ENCODE results near the gene ACSL4. TPM values are rescaled to one million over a fixed set of nuclear protein-coding genes. Genes with fewer than 3 reads are reported as not detected.
"Not testable (repeated sequence)": the region's sequence is repeated elsewhere in the genome, so short reads cannot be mapped to it uniquely, and the experiment has no call there.

Gene ACSL4
- total RNA-seq, 1 donor, result 117 TPM

DNA sequence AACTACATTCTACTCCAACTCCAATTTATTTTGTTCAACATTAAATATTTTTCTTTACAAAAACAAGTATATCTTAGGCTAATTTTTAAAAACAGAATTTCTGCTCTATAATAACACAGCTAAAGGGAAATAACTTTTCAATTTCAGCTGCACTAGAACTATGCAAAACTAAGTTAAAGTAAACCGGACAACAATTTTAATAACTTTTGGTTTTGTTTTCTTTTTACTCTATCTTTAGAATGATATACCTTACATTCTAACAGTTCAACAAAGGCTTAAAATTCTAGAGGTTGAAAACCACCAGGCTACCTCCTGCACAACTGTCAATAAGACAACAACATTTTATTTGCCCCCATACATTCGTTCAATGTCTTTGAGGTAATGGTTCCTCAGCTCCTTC lies 89.4 kb downstream of the ACSL4 start:
- TF ChIP-seq, protein P1, sequence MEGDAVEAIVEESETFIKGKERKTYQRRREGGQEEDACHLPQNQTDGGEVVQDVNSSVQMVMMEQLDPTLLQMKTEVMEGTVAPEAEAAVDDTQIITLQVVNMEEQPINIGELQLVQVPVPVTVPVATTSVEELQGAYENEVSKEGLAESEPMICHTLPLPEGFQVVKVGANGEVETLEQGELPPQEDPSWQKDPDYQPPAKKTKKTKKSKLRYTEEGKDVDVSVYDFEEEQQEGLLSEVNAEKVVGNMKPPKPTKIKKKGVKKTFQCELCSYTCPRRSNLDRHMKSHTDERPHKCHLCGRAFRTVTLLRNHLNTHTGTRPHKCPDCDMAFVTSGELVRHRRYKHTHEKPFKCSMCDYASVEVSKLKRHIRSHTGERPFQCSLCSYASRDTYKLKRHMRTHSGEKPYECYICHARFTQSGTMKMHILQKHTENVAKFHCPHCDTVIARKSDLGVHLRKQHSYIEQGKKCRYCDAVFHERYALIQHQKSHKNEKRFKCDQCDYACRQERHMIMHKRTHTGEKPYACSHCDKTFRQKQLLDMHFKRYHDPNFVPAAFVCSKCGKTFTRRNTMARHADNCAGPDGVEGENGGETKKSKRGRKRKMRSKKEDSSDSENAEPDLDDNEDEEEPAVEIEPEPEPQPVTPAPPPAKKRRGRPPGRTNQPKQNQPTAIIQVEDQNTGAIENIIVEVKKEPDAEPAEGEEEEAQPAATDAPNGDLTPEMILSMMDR (IDR thresholded peaks at IDR 0.05; ENCODE audit: extremely low read depth, low read depth, low read length), result no peak
- no peaks in the 10 kb centered on the region for H3K36me3 ChIP-seq (ENCODE audit: insufficient read depth, low read length)
- DNase-seq (ENCODE audit: insufficient read length, low spot score, missing footprints), result no peak

GRCh38 chrX:109638158-109638557 lies 94.9 kb downstream of the ACSL4 start:
- Histone ChIP-seq H4K20me1 (ENCODE audit: insufficient read depth, low read length) (peaks cover 7% of the 10 kb centered on the region), H3K4me3 (ENCODE audit: insufficient read depth, low read length) (no peak overlapping the region), H3K27me3 (ENCODE audit: insufficient read depth, low read length) (no peaks in the 10 kb centered on the region), H3K79me2 (ENCODE audit: insufficient read depth, low read length) (no peaks in the 10 kb centered on the region), H3K9me3 (ENCODE audit: low read depth, low read length) (no peaks in the 10 kb centered on the region), H3K4me2 (ENCODE audit: insufficient read depth, low read length) (no peak overlapping the region), H3K27ac (ENCODE audit: low read depth, low read length) (no peak overlapping the region), H3K36me3 (ENCODE audit: insufficient read depth, low read length) (no peaks in the 10 kb centered on the region), H3K4me1 (ENCODE audit: insufficient read depth, low read length) (no peaks in the 10 kb centered on the region), H2AFZ (ENCODE audit: low read length) (no peak overlapping the region)
- TF ChIP-seq, protein P1 (IDR thresholded peaks at IDR 0.05; ENCODE audit: extremely low read depth, low read depth, low read length), result no peak
- DNase-seq (ENCODE audit: insufficient read length, low spot score, missing footprints), result no peak

More for the DNA sequence above, 89.4 kb downstream of the ACSL4 start:
- Histone ChIP-seq H2AFZ (ENCODE audit: low read length) (no peak overlapping the region), H3K27me3 (ENCODE audit: insufficient read depth, low read length) (no peaks in the 10 kb centered on the region), H3K27ac (ENCODE audit: low read depth, low read length) (no peak overlapping the region), H3K4me1 (ENCODE audit: insufficient read depth, low read length) (no peaks in the 10 kb centered on the region), H3K4me2 (ENCODE audit: insufficient read depth, low read length) (no peak overlapping the region), H3K79me2 (ENCODE audit: insufficient read depth, low read length) (no peaks in the 10 kb centered on the region), H3K9me3 (ENCODE audit: low read depth, low read length) (no peaks in the 10 kb centered on the region), H3K4me3 (ENCODE audit: insufficient read depth, low read length) (no peak overlapping the region), H4K20me1 (ENCODE audit: insufficient read depth, low read length) (peaks cover 4% of the 10 kb centered on the region)

GRCh38 chrX:109637477-109637876 lies 95.6 kb downstream of the ACSL4 start:
- not testable (repeated sequence) for H3K27ac ChIP-seq (ENCODE audit: low read depth, low read length); H3K27me3 ChIP-seq (ENCODE audit: insufficient read depth, low read length); H3K36me3 ChIP-seq (ENCODE audit: insufficient read depth, low read length); H4K20me1 ChIP-seq (ENCODE audit: insufficient read depth, low read length); DNase-seq (ENCODE audit: insufficient read length, low spot score, missing footprints); H2AFZ ChIP-seq (ENCODE audit: low read length); H3K4me1 ChIP-seq (ENCODE audit: insufficient read depth, low read length); H3K9me3 ChIP-seq (ENCODE audit: low read depth, low read length); H3K4me2 ChIP-seq (ENCODE audit: insufficient read depth, low read length); H3K79me2 ChIP-seq (ENCODE audit: insufficient read depth, low read length); H3K4me3 ChIP-seq (ENCODE audit: insufficient read depth, low read length)

GRCh38 chrX:109635146-109635545 lies 97.9 kb downstream of the ACSL4 start:
- no peak for DNase-seq (ENCODE audit: insufficient read length, low spot score, missing footprints)
- H3K4me1 ChIP-seq (ENCODE audit: insufficient read depth, low read length), result no peaks in the 10 kb centered on the region
- H3K36me3 ChIP-seq (ENCODE audit: insufficient read depth, low read length), result no peaks in the 10 kb centered on the region
- H2AFZ ChIP-seq (ENCODE audit: low read length), result no peak overlapping the region
- no peaks in the 10 kb centered on the region for H3K9me3 ChIP-seq (ENCODE audit: low read depth, low read length)
- peaks cover 6% of the 10 kb centered on the region for H4K20me1 ChIP-seq (ENCODE audit: insufficient read depth, low read length)
- H3K79me2 ChIP-seq (ENCODE audit: insufficient read depth, low read length), result no peaks in the 10 kb centered on the region
- H3K27me3 ChIP-seq (ENCODE audit: insufficient read depth, low read length), result peaks cover 3% of the 10 kb centered on the region
- H3K4me3 ChIP-seq (ENCODE audit: insufficient read depth, low read length), result no peak overlapping the region
- H3K4me2 ChIP-seq (ENCODE audit: insufficient read depth, low read length), result no peak overlapping the region
- no peak overlapping the region for H3K27ac ChIP-seq (ENCODE audit: low read depth, low read length)
- TF ChIP-seq, protein P1 (IDR thresholded peaks at IDR 0.05; ENCODE audit: extremely low read depth, low read depth, low read length), result peak; percentile 57
